ENCODE measurements around the gene PPL. TPM values are rescaled to one million over a fixed set of nuclear protein-coding genes. Genes with fewer than 3 reads are reported as not detected.

PPL gene
- total RNA-seq, 1 experiment from 2014 or later = 3.5 TPM

DNA sequence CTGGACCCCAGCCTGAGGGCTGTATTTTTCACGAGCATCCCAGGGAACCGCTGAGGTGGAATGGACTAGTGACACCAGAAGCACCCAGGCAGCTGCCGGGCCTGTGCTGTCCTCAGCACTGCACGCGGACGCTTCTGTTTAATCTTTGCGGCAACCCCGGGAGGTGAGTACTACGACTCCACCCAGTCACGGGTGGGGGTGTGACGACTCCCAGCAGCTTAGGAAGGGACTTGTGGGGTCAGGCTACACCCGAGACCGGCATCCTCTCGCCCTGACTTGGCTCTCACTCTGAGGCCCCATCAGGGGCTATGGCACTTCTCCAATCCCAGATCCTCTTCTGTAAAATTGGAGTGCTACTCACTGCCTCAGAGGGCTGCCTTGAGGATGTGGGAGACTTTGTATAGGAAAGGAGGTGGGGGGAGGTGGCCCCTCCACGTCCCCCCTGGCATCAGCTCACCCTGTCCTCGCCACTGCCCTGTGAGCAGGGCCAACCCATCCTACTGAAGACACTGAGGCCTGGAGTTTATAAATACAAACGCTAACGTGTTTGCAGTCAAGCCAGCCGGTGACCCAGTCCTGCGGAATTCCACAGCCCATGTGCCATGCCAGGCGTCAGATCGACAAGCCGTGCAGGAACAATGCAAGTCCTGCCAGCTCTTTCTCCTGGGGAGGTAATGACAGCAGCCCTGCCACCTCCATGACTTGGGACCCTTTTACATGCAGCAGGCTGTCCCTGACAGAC, 44.4 kb downstream of the PPL start:
- no peak for DNase-seq (ENCODE audit: extremely low read depth, low read depth)

DNA sequence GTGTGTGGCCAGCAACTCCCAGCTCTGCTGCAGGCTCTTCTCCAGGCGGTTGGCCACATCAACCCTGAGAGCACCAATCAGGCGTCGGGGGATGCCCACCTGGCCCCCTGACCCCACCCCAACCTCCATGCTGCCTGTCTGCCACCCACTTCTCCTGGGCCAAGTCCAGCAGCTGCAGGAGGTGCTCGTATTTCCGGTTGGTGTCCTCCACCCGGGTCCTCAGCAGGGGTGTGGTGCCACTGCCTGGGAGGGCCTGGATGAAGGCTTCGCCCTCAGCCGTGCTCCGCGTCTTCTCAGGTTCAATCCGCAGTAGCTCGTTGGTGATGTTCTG, 45.1 kb downstream of the PPL start:
- no peak for DNase-seq (ENCODE audit: extremely low read depth, low read depth)

DNA sequence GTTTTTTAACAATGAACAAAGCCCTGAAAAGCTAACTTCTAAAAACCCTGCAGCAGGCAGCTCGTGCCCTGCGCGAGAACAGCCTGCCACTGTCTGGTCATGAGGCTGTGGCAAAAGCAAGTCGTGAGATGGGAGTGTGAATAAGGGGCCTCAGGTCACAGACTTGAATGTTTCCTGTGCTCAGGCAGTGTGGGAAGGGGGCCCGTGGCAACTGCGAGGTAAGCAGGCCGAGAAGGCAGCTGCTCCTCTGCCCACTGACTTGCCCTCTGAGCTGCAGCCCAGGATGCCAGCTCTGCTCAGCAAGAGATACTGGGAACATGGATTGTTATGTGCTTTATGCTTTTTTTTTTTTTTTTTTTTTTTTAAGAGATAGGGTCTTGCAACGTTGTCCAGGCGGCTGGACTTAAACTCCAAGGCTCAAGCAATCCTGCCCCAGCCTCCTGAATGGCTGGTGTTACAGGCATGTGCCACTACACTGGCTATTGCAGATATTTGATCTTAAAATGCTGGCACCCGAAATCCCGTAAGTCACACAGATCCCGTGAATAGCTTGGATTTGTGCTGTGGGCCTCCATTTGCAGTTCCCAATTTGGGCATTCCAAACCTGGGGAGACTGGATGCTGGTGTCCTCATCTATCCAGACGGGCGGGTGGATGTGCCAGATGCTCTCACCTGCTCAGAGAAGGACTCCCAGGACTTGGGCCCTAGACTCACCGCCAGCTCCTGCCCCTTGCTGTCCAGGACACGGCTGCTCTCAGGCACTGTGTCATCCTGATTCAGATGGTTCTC, 45.7 kb downstream of the PPL start:
- no peak for DNase-seq (ENCODE audit: extremely low read depth, low read depth)

DNA sequence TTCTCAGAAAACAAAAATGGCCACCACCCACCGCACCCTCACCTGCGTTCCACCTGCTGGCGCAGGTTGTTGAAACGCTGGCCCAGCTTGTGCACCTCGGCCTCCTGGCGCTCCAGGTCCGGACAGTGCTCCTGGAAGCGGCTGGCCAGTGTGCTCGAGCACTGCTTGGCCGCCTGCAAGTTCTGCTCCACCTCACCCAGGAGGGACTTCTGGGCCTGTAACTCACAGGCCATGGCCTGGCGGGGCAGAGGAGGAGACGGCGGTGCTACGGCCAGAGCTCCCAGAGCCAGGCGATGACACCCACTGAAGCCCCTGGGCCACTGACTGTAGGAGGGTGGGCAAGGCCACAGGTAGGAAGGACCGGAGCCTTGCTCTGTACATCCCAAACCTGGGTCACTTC, 46.3 kb downstream of the PPL start:
- no peak for DNase-seq (ENCODE audit: extremely low read depth, low read depth)

DNA sequence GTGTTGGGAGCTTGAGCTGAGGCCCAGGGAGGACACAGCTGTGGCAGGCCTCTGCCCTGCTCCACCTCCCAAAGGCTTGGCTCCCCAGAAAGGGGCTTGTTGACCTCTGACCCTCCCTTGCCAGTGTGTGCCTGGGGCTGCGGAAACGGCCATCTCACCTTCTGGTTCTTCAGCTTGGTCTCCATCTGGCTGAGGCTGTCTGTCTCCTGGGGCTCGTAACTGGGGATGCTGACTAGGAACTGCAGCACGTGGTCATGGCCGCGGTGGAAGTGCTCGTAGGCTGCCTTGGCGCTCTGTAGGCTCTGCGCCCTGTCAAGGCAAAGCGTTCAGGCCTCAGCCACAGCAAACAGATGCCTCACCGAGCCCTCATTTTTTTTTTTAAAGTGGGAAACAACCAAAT, 46.9 kb downstream of the PPL start:
- DNase-seq (ENCODE audit: extremely low read depth, low read depth) = no peak

DNA sequence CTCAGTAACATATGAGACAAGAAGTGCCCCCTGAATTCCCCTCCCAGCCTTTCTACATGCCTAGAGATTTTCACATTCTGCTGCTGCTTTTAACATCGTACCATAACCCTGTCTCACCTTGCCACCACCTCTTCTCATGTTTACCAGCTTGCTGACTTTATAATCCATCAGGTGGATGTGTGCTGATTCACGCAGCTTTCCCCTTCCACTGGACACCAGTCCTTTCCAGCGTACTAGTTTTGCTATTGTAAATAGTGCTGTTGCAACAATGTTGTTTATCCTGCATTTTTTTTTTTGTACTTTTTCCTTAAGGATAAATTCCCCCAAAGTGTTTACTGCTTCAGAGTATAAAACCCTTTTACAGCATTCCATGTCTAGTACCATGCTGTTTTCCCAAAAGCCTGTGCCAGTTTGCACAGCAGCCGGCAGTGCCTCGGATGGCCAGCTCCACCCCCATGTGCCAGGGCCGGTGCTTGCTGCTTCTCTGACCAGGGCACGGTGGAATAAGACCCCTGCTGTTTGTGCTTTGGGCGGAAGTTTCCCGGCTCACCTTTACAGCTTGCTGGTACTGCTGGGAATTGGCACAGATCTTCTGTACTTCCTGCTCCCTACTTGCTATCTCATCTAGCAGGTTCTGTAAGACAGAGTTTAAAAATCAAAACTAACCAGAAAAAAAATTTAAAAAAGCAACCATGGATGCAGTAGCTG, 48.4 kb downstream of the PPL start:
- no peak for DNase-seq (ENCODE audit: extremely low read depth, low read depth)

DNA sequence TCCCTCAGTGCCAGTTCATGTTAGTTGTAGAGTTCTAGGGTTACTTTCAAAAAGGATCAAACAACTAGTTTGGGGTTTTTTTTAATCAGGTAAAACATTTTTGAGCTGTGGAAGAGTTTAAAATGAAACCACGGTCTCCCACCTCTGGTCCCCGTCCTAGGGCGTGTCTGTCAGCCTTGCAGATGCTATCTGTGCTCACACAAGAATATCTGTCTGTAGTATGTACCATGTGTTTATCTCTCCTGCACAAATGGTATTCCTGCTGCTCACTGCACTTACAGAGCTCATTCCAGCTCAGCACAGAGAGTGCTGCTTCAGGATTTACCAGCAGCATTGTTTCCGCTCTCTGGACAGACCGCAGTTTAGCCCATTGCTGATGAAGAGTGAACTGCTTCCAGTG, 50.8 kb downstream of the PPL start:
- no peak for DNase-seq (ENCODE audit: extremely low read depth, low read depth)

DNA sequence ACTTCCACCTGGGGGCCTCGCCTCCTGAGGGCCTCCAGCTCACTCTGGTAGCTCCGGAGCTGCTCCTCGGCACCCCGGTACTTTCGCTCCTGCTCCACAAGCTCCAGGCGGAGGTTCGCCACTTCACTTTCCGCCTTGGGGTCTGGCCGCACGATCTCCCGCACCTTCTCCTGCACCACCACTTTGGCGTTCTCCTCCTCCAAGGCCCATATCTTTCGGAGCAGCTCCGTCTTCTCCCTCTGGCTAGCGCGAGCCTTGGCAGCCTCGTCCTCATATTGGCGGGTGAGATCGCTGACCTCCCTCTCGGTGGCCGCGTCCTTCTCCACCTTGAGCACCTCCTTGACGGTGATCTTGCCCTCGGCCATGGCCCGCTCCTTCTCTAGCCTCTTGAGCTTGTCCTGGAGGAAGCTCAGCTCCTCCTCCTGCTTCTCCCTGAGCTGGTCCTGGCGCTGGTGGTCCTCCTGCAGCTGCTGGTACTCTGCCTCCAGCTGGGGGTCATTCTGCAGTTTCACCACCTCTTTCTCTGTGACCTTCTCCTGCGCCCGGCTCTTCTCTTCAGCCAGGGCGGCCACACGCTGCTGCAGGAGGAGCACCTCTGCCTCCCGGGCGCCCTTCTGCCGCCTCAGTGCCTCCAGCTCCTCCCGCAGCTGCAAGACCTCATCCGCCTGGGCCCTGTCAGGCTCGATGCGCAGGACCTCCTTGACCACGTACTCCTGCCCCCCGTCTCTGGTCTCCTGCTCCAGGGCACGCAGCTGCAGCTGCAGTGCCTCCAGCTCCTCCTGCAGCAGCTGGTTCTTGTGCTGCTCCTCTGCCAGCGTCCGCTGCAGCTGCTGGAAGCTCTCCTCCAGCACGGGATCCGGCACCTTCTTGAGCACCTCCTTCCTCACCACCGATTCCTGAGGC, 51.7 kb downstream of the PPL start:
- no peak for DNase-seq (ENCODE audit: extremely low read depth, low read depth)

DNA sequence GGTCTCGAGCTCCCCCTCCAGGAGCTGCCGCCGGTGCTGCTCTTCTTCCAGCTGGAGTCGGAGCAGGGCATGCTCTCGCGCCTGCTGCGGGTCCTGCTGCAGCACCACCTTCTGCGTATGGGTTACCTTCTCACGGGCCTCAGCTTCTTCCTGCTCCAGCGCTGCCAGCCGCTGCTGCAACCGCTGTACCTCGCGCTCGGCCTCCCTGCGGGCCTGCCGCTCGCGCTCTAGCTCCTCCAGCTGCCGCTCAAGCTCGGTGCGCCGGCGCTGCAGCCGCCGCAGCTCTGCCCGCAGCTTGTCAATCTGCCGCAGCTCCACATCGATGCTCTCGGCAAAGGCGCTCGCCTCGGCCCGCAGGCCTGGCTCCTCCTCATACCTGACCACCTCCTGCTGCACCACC, 52.7 kb downstream of the PPL start:
- no peak for DNase-seq (ENCODE audit: extremely low read depth, low read depth)

DNA sequence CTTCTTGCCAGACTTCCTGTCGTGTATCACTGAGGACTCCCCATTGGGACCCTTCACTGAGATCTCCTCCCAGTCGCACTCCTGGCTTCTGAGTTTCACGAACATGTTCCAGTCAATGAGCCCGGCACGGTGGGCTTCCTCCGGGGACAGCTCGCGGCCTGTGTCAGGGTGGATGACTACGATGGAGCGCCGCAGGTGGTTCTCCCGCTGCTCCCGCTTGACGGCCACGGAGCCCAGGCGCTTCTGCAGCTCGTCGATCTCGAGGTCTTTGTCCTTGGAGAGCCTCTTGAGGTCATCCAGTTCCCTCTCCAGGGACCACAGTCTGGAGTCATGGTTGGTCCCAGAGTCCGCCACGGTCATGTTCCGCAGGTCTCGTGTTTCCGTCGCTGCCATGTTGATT, 53.4 kb downstream of the PPL start:
- DNase-seq (ENCODE audit: extremely low read depth, low read depth) = no peak

DNA sequence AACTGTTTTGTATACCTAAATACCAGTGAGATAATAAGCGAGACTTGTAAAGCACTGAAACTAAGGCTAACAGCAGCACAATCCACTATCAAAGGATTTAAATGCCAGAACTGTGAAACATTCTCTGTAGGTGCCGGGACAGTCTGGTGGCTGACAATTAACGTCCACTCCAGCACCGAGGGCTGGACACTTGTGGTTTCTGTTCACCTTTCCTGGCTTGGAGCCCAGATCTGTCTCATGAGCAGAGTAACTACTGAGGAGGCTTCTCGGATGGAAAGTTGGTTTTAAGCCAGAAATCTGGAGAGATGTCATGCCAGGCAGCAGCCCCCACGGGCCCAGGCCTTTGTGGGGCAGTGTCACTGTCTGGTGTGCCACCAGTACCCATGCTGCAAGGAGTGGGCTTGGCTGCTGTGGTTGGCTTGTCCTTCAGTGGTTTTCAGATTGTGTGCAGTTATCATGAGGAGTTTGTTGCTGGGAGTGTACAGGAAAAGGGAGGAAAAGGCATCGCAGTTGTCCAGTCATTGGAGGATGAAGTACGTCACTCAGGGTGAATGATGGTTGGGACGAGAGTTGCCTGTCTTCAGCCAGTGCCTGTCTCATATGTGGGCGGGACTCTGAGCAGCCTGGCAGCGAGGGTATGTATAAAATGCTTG, 54.2 kb downstream of the PPL start:
- no peak for DNase-seq (ENCODE audit: extremely low read depth, low read depth)

DNA sequence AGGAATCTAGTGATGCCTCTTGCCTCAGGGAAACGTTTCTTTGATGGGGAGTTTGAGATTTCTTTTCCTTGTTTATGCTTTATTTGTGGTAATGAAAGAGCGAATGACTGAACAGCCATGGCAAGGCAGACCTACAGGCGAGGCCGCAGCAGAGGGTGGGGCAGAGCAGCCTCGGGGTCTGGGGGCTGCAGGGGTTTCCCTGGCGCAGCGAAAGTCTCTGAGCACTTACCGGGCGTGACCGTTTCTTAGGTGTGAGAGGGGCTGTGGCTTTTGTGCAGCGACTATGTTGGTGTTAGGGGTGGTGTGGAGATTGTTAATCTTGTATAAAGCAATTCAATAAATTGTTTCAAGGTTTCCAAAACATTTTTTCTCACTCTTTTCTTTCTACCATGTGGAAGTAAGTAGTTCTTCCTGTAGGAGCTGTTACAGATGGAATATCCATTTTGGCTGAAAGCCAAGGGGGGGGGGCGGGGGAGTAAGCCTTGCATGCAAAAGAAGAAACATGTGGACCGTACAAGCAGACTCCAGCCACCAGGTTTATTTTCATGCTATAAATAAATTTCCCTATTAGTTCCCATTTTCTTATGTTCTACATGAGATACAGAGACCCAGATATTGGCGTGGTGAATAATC, 54.8 kb downstream of the PPL start:
- DNase-seq (ENCODE audit: extremely low read depth, low read depth) = no peak

DNA sequence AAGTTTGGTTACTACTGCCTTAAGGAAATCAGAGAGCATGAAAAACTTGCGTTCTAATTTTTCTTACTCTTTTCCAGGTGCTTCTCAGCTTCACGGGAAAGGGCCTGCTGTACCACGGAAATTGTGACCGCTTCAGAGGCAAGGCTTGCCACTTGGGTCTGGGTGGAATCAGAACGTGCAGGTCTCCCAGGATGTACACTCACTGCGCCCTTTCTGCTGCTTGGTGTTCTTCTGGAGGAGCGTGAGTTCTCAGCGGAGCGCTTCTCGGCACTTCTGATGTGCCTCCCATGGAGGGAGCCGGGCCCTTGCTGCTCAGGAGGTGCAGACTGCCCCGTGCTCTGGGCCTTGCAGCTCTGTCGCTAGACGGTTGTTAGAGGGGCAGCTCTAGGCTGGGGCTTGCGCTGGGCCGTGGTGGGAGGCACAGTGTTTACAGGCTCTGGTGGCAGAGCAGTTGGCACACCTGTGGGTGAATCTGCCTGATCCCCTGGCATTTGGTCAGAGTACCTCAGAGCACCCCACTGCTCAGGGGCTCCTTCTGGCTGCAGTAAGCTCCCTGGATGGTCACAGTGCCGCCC, 56.9 kb downstream of the PPL start:
- DNase-seq (ENCODE audit: extremely low read depth, low read depth) = no peak

DNA sequence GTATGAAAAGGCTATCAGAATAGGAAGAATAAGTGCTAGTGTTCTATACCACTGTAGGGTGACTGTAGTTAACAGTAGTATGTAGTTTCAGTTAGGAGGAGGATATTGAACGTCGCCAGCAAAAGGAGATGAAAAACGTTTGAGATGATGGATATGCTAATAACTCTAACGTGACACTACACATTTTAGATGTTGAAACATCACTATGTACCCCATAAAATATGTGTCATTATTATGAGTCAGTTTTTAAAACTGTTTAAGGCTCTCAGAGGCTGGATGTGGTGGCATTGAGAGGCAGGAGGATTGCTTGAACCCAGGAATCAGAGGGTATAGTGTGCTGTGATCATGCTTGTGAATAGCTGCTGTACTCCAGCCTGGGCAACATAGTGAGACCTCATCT, 57.9 kb downstream of the PPL start:
- DNase-seq (ENCODE audit: extremely low read depth, low read depth) = no peak

DNA sequence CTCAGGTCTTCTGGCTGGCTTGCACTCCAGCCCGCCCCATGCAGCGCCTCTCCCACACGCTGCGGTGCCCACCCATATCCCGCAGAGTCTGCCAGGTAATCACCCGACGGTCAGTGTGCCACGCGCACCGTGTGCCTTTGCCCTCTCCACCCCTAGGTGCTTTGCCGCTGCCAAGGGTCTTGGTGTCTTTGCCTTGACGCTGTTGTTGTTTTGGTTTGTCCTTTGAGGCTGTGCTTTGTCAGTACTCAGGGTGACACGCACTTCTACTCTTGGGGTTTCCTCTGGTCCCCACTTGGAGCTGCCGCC, 59.6 kb downstream of the PPL start:
- no peak for DNase-seq (ENCODE audit: extremely low read depth, low read depth)

DNA sequence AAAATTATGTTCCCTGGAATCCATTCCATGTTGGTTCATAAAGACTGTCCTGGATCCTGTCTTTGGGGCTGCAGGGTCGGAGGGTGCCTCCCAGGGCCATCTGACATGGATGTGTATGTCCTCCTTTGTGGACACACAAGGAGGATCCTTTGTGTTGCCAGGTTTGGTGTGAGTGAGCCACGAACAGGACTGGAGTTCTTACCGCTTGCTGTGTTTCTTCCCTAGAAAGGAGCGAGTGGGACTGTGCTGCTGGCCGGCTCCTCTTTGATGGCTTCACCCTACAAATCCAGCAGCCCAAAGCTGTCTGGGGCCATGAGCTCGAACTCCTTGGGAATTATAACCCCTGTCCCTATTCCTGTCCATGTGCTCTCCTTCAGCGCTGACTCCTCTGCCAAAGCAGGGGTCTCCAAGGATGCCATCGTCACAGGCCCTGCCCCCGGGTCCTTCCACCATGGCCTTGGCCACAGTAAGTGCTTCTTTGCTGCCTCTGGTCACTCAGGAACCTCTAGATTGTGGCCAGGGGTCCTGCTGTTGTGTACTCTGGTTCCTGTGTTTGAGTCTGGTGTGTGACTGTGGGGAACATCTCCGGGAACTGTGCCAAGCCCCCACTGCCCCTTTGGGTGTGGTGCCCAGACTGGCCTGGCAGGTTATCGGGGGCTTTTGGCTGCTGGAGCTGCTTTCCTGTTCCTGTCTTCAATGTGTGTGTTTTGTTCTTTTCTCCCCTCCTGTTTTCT, 60.1 kb downstream of the PPL start:
- DNase-seq (ENCODE audit: extremely low read depth, low read depth) = no peak

DNA sequence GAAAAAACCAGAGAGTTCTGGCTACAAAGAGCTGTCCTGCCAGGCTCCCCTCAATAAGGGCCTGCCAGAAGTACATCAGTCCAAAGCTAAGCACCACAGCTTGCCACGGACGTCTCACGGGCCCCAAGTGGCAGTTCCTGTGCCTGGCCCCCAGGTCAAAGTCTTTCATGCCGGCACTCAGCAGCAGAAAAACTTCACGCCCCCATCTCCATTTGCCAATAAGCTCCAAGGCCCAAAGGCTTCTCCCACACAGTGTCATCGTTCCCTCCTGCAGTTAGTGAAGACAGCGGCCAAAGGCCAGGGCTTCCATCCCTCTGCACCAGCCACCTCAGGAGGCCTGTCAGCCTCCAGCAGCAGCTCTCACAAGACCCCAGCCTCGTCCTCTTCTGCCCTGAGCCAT, 62.3 kb downstream of the PPL start:
- no peak for DNase-seq (ENCODE audit: extremely low read depth, low read depth)

DNA sequence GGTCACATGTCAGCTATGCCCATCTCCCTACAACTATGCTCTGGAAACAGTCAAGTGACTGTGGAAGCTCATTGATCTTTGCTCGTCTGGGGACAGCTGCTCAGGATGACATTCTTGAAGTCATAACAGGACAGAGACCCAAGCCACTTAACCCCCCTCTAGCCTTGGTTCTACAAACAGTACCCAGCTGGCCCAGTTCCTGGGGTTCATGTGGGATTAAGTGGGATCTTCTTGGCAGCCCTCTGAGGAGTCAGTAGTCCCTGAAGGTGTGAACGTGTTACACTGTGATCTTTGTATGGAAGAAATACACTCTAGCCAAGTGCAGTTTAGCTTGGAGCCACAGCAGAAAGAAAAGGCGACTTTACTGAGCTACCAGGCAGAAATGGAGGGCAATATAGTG, 63.9 kb downstream of the PPL start:
- no peak for DNase-seq (ENCODE audit: extremely low read depth, low read depth)

DNA sequence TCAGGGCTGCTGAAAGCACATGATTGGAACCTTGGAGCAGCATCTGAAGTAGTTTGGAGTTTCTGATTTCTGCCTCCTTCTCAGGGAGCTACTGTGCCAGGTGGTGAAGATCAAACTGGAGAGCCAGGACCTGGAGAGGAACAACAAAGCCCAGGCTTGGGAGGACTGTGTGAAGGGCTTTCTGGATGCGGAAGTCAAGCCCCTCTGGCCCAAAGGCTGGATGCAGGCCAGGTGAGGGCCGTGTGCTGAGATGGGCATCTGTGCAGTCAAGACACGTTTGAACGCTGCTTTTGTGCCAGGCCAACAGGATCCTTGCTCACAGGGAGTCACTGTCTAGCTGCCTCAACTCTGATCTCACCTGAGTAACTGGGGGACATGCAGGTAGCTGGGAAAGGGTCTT, 65.9 kb downstream of the PPL start:
- no peak for DNase-seq (ENCODE audit: extremely low read depth, low read depth)

Data from NCI-H460 (cell line).